Measurements from ENCODE around the gene PIGU.

Gene PIGU

GRCh38 chr20:34543463-34544056, 133.3 kb downstream of the PIGU start:
- Histone ChIP-seq H3K4me1 (ENCODE audit: control insufficient read depth in 1 of 2, insufficient read depth in 1 of 2, low read depth in 1 of 2, low read length in 1 of 2) (peaks cover 7 to 8% of the 10 kb centered on the region in 2 experiments), H3K36me3 (peaks cover 30% of the 10 kb centered on the region), H3K4me3 (ENCODE audit: low read depth in 1 of 2, low read length in 1 of 2) (no peak overlapping the region), H3K9me3 (no peaks in the 10 kb centered on the region), H3K27me3 (peaks cover 13% of the 10 kb centered on the region), H3K27ac (no peak overlapping the region)
- no peak for TF ChIP-seq CTCF (IDR thresholded peaks at IDR 0.05)

- Histone ChIP-seq H3K27me3 (peaks cover 13% of the 10 kb centered on the region), H3K4me1 (ENCODE audit: control insufficient read depth in 1 of 2, insufficient read depth in 1 of 2, low read depth in 1 of 2, low read length in 1 of 2) (peaks cover 7 to 8% of the 10 kb centered on the region in 2 experiments), H3K36me3 (peaks cover 33% of the 10 kb centered on the region)
Measured at GRCh38 chr20:34542439-34542838, 134.5 kb downstream of the PIGU start.

DNA sequence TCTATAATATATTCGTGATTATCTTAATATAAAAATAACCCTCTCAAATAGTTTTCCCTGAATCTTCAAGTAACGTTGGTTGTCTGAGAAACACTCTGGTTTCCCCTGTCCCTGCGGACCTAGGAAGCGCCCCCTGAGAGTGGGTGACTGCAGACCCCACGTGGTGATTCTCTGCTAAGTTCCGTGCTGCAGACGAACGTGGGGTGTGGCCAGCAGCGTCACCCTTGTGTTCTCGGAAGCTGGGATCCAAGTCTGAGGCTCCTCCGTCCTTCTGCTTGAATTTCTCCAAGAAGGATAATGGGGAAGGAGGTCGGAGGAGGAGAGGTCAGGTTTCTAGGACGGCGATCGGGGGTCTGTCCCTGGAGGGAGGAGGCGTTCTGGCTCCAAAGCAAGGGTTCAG, 135.0 kb downstream of the PIGU start:
- peaks cover 38% of the 10 kb centered on the region for H3K36me3 ChIP-seq
- peaks cover 13% of the 10 kb centered on the region for H3K27me3 ChIP-seq
- H3K4me3 ChIP-seq (ENCODE audit: low read depth in 1 of 2, low read length in 1 of 2), result no peak overlapping the region
- no peak overlapping the region for H3K27ac ChIP-seq
- H3K9me3 ChIP-seq, result no peaks in the 10 kb centered on the region
- TF ChIP-seq CTCF (IDR thresholded peaks at IDR 0.05), result no peak
- H3K4me1 ChIP-seq (ENCODE audit: control insufficient read depth in 1 of 2, insufficient read depth in 1 of 2, low read depth in 1 of 2, low read length in 1 of 2), result peaks cover 7 to 8% of the 10 kb centered on the region in 2 experiments

More at GRCh38 chr20:34542439-34542838, 134.5 kb downstream of the PIGU start:
- Histone ChIP-seq H3K9me3 (no peaks in the 10 kb centered on the region), H3K27ac (no peak overlapping the region), H3K4me3 (ENCODE audit: low read depth in 1 of 2, low read length in 1 of 2) (no peak overlapping the region)
- no peak for TF ChIP-seq CTCF (IDR thresholded peaks at IDR 0.05)

DNA sequence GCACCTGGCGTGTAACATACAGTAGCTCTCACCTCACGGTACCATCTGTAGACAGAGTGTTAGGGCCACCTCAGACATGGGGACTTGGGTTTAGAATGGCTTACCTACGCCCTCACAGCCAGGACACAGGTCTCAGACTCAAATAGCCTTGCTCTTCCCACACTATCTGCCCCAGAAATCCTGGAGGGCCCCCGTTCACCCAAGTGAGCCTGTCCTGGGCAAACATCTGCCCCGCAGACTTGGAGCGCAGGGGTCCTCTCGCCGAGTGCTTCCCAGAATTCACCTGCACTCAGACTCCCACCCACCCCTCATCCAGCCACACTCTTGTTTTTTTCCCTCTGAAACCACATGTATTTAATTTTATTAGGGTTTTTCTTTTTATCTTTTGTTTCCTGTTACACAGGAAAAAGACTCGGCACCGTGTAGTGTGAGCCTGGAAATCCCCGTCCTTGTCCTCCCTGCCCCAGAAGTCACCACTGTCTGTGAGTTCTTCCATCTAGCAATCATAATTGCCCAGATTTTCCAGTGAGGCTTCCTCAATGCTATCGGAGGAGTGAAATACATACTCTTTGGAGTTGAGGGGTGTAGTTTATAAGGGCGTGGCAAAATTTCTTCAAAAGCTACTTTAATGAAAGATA, 135.5 kb downstream of the PIGU start:
- Histone ChIP-seq H3K36me3 (peaks cover 42% of the 10 kb centered on the region), H3K9me3 (no peaks in the 10 kb centered on the region)
- no peak for TF ChIP-seq CTCF (IDR thresholded peaks at IDR 0.05)

GRCh38 chr20:34540596-34541263, 136.2 kb downstream of the PIGU start:
- Histone ChIP-seq H3K4me3 (ENCODE audit: low read depth in 1 of 2, low read length in 1 of 2) (no peak overlapping the region), H3K27ac (no peak overlapping the region), H3K4me1 (ENCODE audit: control insufficient read depth in 1 of 2, insufficient read depth in 1 of 2, low read depth in 1 of 2, low read length in 1 of 2) (peaks cover 7 to 8% of the 10 kb centered on the region in 2 experiments), H3K36me3 (peaks cover 49% of the 10 kb centered on the region), H3K9me3 (no peaks in the 10 kb centered on the region), H3K27me3 (peaks cover 13% of the 10 kb centered on the region)
- TF ChIP-seq CTCF (IDR thresholded peaks at IDR 0.05), result no peak

More for the DNA sequence above, 135.5 kb downstream of the PIGU start:
- Histone ChIP-seq H3K4me1 (ENCODE audit: control insufficient read depth in 1 of 2, insufficient read depth in 1 of 2, low read depth in 1 of 2, low read length in 1 of 2) (peaks cover 7 to 8% of the 10 kb centered on the region in 2 experiments), H3K4me3 (ENCODE audit: low read depth in 1 of 2, low read length in 1 of 2) (no peak overlapping the region), H3K27ac (no peak overlapping the region), H3K27me3 (peaks cover 13% of the 10 kb centered on the region)
